Cortex of kidney (tissue), 1 donor: ENCODE results near the gene TMEM178B.

Experiments
- DNase-seq: peaks from one replicate; lab custom pipeline; 2025; lab: John Stamatoyannopoulos, UW

TMEM178B gene

GRCh38 chr7:141263983-141264382 lies 190.1 kb downstream of the TMEM178B start:
- DNase-seq = no peak

GRCh38 chr7:141264511-141264910 lies 190.6 kb downstream of the TMEM178B start:
- DNase-seq = no peak

- no peak for DNase-seq
Measured at GRCh38 chr7:141265668-141266067, 191.8 kb downstream of the TMEM178B start.

GRCh38 chr7:141268614-141269013 lies 194.8 kb downstream of the TMEM178B start:
- no peak for DNase-seq

- no peak for DNase-seq
Measured at GRCh38 chr7:141271451-141271850, 197.6 kb downstream of the TMEM178B start.

GRCh38 chr7:141272417-141272816 lies 198.6 kb downstream of the TMEM178B start:
- DNase-seq = no peak

- DNase-seq = no peak
Measured at GRCh38 chr7:141275350-141275749, 201.5 kb downstream of the TMEM178B start.

- no peak for DNase-seq
Measured at GRCh38 chr7:141276031-141276430, 202.2 kb downstream of the TMEM178B start.

- DNase-seq = no peak
Measured at GRCh38 chr7:141280100-141280499, 206.2 kb downstream of the TMEM178B start.

- no peak for DNase-seq
Measured at GRCh38 chr7:141281311-141281710, 207.4 kb downstream of the TMEM178B start.

GRCh38 chr7:141286522-141286921 lies 212.7 kb downstream of the TMEM178B start:
- no peak for DNase-seq

- no peak for DNase-seq
Measured at GRCh38 chr7:141287936-141288335, 214.1 kb downstream of the TMEM178B start.

- DNase-seq = no peak
Measured at GRCh38 chr7:141288626-141289025, 214.8 kb downstream of the TMEM178B start.

GRCh38 chr7:141290365-141290764 lies 216.5 kb downstream of the TMEM178B start:
- no peak for DNase-seq

- no peak for DNase-seq
Measured at GRCh38 chr7:141290973-141291372, 217.1 kb downstream of the TMEM178B start.

GRCh38 chr7:141291541-141291940 lies 217.7 kb downstream of the TMEM178B start:
- DNase-seq = no peak

GRCh38 chr7:141294143-141294829 lies 220.4 kb downstream of the TMEM178B start:
- DNase-seq = no peak

- DNase-seq = no peak
Measured at GRCh38 chr7:141295367-141295895, 221.6 kb downstream of the TMEM178B start.

- no peak for DNase-seq
Measured at GRCh38 chr7:141300816-141301215, 227.0 kb downstream of the TMEM178B start.

GRCh38 chr7:141301544-141301943 lies 227.7 kb downstream of the TMEM178B start:
- DNase-seq = no peak

- no peak for DNase-seq
Measured at GRCh38 chr7:141302617-141303016, 228.8 kb downstream of the TMEM178B start.

GRCh38 chr7:141304291-141304690 lies 230.4 kb downstream of the TMEM178B start:
- no peak for DNase-seq

- no peak for DNase-seq
Measured at GRCh38 chr7:141306081-141306480, 232.2 kb downstream of the TMEM178B start.

GRCh38 chr7:141312395-141312794 lies 238.5 kb downstream of the TMEM178B start:
- no peak for DNase-seq
